Mesendoderm (in vitro differentiated cells): Measurements from ENCODE around the gene AKT2.

Experiments used
- DNase-seq: peaks from one replicate; pipeline ENCODE4 v3.0.0; 2013
- H2AK5ac ChIP-seq: 2 replicates; pipeline ENCODE4 v1.6.1; 2013; ENCODE audit warnings: low read length, inconsistent platforms
- H2BK120ac ChIP-seq: 2 replicates; pipeline ENCODE4 v1.6.1; 2013; ENCODE audit warnings: low read depth, mild to moderate bottlenecking, low read length, moderate library complexity, mixed read lengths
- H2BK15ac ChIP-seq: replicated peaks from 2 replicates; pipeline ENCODE4 v1.6.1; 2013; ENCODE audit warnings: low read depth, mild to moderate bottlenecking, moderate library complexity
- H2BK5ac ChIP-seq: 2 replicates; pipeline ENCODE4 v1.6.1; 2013; ENCODE audit warnings: low read length, inconsistent platforms
- H3K18ac ChIP-seq: 2 replicates; pipeline ENCODE4 v1.6.1; 2013; ENCODE audit warnings: mild to moderate bottlenecking, low read length, mixed read lengths
- H3K23ac ChIP-seq: one replicate; pipeline ENCODE4 v1.6.1; 2013; ENCODE audit warnings: low read length
- H3K27ac ChIP-seq: 2 replicates; pipeline ENCODE4 v1.5.1; 2013; ENCODE audit warnings: low read depth, mild to moderate bottlenecking, inconsistent platforms, low read length, moderate library complexity
- H3K27me3 ChIP-seq: 2 replicates; pipeline ENCODE4 v1.6.1; 2013; ENCODE audit warnings: low read length, control low read depth, mild to moderate bottlenecking, inconsistent platforms; ENCODE audit not compliant: insufficient read depth, poor library complexity
- H3K36me3 ChIP-seq: 2 replicates; pipeline ENCODE4 v1.6.1; 2013; ENCODE audit warnings: low read length, inconsistent platforms; ENCODE audit not compliant: control insufficient read depth, insufficient read depth
- H3K4ac ChIP-seq: one replicate; pipeline ENCODE4 v1.6.1; 2013; ENCODE audit warnings: low read depth, mild to moderate bottlenecking, low read length, moderate library complexity
- H3K4me1 ChIP-seq: 2 replicates; pipeline ENCODE4 v1.6.1; 2013; ENCODE audit warnings: low read depth, low read length, inconsistent platforms; ENCODE audit not compliant: control insufficient read depth
- H3K4me2 ChIP-seq: 2 replicates; pipeline ENCODE4 v1.6.1; 2013; ENCODE audit warnings: low read length
- H3K4me3 ChIP-seq: 2 replicates; pipeline ENCODE4 v1.5.1; 2013; ENCODE audit warnings: mild to moderate bottlenecking, low read length
- H3K56ac ChIP-seq: one replicate; pipeline ENCODE4 v1.6.1; 2013; ENCODE audit warnings: low read length
- H3K79me1 ChIP-seq: 2 replicates; pipeline ENCODE4 v1.6.1; 2013; ENCODE audit warnings: low read length, inconsistent platforms
- H3K79me2 ChIP-seq: 2 replicates; pipeline ENCODE4 v1.6.1; 2013; ENCODE audit warnings: mild to moderate bottlenecking, low read length; ENCODE audit not compliant: control insufficient read depth, insufficient read depth
- H3K9ac ChIP-seq: 2 replicates; pipeline ENCODE4 v1.6.1; 2013; ENCODE audit warnings: low read length, inconsistent platforms
- H4K5ac ChIP-seq: one replicate; pipeline ENCODE4 v1.6.1; 2013; ENCODE audit warnings: low read length
- H4K8ac ChIP-seq: one replicate; pipeline ENCODE4 v1.6.1; 2013; ENCODE audit warnings: low read depth, mild to moderate bottlenecking, control low read depth, low read length, moderate library complexity
- WGBS: extraction: QIAGEN DNeasy Blood & Tissue Kit; methylation state at CpG from one replicate; pipeline ENCODE4 v1.1.7; 2013; ENCODE audit warnings: low lambda C conversion rate, missing lambda C conversion rate; ENCODE audit not compliant: insufficient coverage; ENCODE audit errors: extremely low coverage; 5-methylcytosine and 5-hydroxymethylcytosine counted together

Gene AKT2

GRCh38 chr19:40247178-40247577 lies 38.0 kb downstream of the AKT2 start:
- no peak overlapping the region for H3K27ac ChIP-seq
- no peak overlapping the region for H3K18ac ChIP-seq
- H2AK5ac ChIP-seq, result no peak overlapping the region
- H4K5ac ChIP-seq, result no peak overlapping the region
- H2BK5ac ChIP-seq, result no peak overlapping the region
- no peak for DNase-seq
- H3K9ac ChIP-seq, result no peak overlapping the region
- no CpG with 5 or more reads among the region's 6 CpGs for WGBS
- no peak overlapping the region for H3K4me2 ChIP-seq
- H3K79me1 ChIP-seq, result peaks cover 8% of the 10 kb centered on the region
- H3K56ac ChIP-seq, result no peak overlapping the region
- no peaks in the 10 kb centered on the region for H3K27me3 ChIP-seq
- no peak overlapping the region for H2BK15ac ChIP-seq
- no peak overlapping the region for H3K23ac ChIP-seq
- no peak overlapping the region for H3K4ac ChIP-seq
- no peak overlapping the region for H2BK120ac ChIP-seq
- H3K36me3 ChIP-seq, result no peaks in the 10 kb centered on the region
- H3K79me2 ChIP-seq, result no peaks in the 10 kb centered on the region
- no peak overlapping the region for H3K4me3 ChIP-seq
- no peak overlapping the region for H4K8ac ChIP-seq
- H3K4me1 ChIP-seq, result no peaks in the 10 kb centered on the region

- Histone ChIP-seq H4K5ac (no peak overlapping the region), H2AK5ac (no peak overlapping the region), H2BK120ac (no peak overlapping the region), H3K27ac (no peak overlapping the region), H3K18ac (no peak overlapping the region), H3K27me3 (no peaks in the 10 kb centered on the region), H3K4ac (no peak overlapping the region), H3K79me2 (no peaks in the 10 kb centered on the region), H3K36me3 (peaks cover 1% of the 10 kb centered on the region), H2BK15ac (no peak overlapping the region), H3K4me2 (no peak overlapping the region), H4K8ac (no peak overlapping the region), H3K56ac (no peak overlapping the region), H3K79me1 (peaks cover 5% of the 10 kb centered on the region), H3K23ac (no peak overlapping the region), H2BK5ac (no peak overlapping the region), H3K9ac (no peak overlapping the region), H3K4me1 (no peaks in the 10 kb centered on the region), H3K4me3 (no peak overlapping the region)
- no peak for DNase-seq
- no CpG with 5 or more reads among the region's 16 CpGs for WGBS
Measured at GRCh38 chr19:40246292-40247073, 38.7 kb downstream of the AKT2 start.

- WGBS, result no CpG with 5 or more reads among the region's 9 CpGs
- Histone ChIP-seq H2BK5ac (no peak overlapping the region), H3K27ac (no peak overlapping the region), H2BK120ac (no peak overlapping the region), H3K27me3 (no peaks in the 10 kb centered on the region), H3K4me3 (no peak overlapping the region), H4K5ac (no peak overlapping the region), H3K4me1 (no peaks in the 10 kb centered on the region), H3K36me3 (peaks cover 1% of the 10 kb centered on the region), H3K4ac (no peak overlapping the region), H4K8ac (no peak overlapping the region), H3K79me1 (peaks cover 5% of the 10 kb centered on the region), H3K79me2 (no peaks in the 10 kb centered on the region), H2BK15ac (no peak overlapping the region), H3K9ac (no peak overlapping the region), H3K18ac (no peak overlapping the region), H3K4me2 (no peak overlapping the region), H3K56ac (no peak overlapping the region), H2AK5ac (no peak overlapping the region), H3K23ac (no peak overlapping the region)
- DNase-seq, result no peak
Measured at GRCh38 chr19:40245506-40246128, 39.5 kb downstream of the AKT2 start.

- H3K4me2 ChIP-seq, result no peak overlapping the region
- no peak overlapping the region for H3K27ac ChIP-seq
- no peak for DNase-seq
- no peak overlapping the region for H3K4me3 ChIP-seq
- H2BK5ac ChIP-seq, result no peak overlapping the region
- H3K27me3 ChIP-seq, result no peaks in the 10 kb centered on the region
- no peaks in the 10 kb centered on the region for H3K79me2 ChIP-seq
- H2BK120ac ChIP-seq, result no peak overlapping the region
- H3K36me3 ChIP-seq, result peaks cover 1% of the 10 kb centered on the region
- no peak overlapping the region for H3K56ac ChIP-seq
- H4K8ac ChIP-seq, result no peak overlapping the region
- no peak overlapping the region for H3K18ac ChIP-seq
- H4K5ac ChIP-seq, result no peak overlapping the region
- H3K23ac ChIP-seq, result no peak overlapping the region
- H2BK15ac ChIP-seq, result no peak overlapping the region
- no CpG with 5 or more reads among the region's 12 CpGs for WGBS
- H3K9ac ChIP-seq, result no peak overlapping the region
- H3K4ac ChIP-seq, result no peak overlapping the region
- H3K79me1 ChIP-seq, result peaks cover 5% of the 10 kb centered on the region
- no peaks in the 10 kb centered on the region for H3K4me1 ChIP-seq
- H2AK5ac ChIP-seq, result no peak overlapping the region
Measured at GRCh38 chr19:40244579-40245317, 40.4 kb downstream of the AKT2 start.

GRCh38 chr19:40243181-40243580 lies 42.0 kb downstream of the AKT2 start:
- Histone ChIP-seq H3K4ac (no peak overlapping the region), H3K18ac (no peak overlapping the region), H2BK120ac (no peak overlapping the region), H3K4me1 (no peaks in the 10 kb centered on the region), H3K79me2 (no peaks in the 10 kb centered on the region), H3K27ac (no peak overlapping the region), H4K5ac (no peak overlapping the region), H3K23ac (no peak overlapping the region), H3K4me3 (no peak overlapping the region), H3K9ac (no peak overlapping the region), H2BK5ac (no peak overlapping the region), H2BK15ac (no peak overlapping the region), H3K27me3 (no peaks in the 10 kb centered on the region), H3K79me1 (peaks cover 5% of the 10 kb centered on the region), H3K4me2 (no peak overlapping the region), H4K8ac (no peak overlapping the region), H3K56ac (no peak overlapping the region), H3K36me3 (peaks cover 1% of the 10 kb centered on the region), H2AK5ac (no peak overlapping the region)
- WGBS, result no CpG with 5 or more reads among the region's 2 CpGs
- DNase-seq, result no peak
